DND-41 (cell line): ENCODE results near the gene PAQR6.

Experiments used
- ATAC-seq: fragments of 200-7000 bp; cut with Tn5 transposase; 3 replicates; pipeline ENCODE4 v1.9.1; 2021; ENCODE audit warnings: low read depth; ENCODE audit not compliant: insufficient read depth
- DNase-seq: peaks from one replicate; pipeline ENCODE4 v3.0.0-alpha.2; 2020
- H2AFZ ChIP-seq: 2 replicates; pipeline ENCODE4 v1.6.0; 2012; ENCODE audit warnings: low read depth, low read length
- H3K27ac ChIP-seq: 2 replicates; pipeline ENCODE4 v1.5.1; 2012; ENCODE audit warnings: low read length, inconsistent platforms
- H3K27me3 ChIP-seq: fragments of 200-600 bp; sonication (generic); 2 replicates; pipeline ENCODE4 v1.6.0; 2012; ENCODE audit warnings: low read length, mild to moderate bottlenecking, inconsistent platforms; ENCODE audit not compliant: insufficient read depth, poor library complexity
- H3K36me3 ChIP-seq: 2 replicates; pipeline ENCODE4 v1.5.1; 2012; ENCODE audit warnings: low read length, inconsistent platforms; ENCODE audit not compliant: insufficient read depth
- H3K4me1 ChIP-seq: 2 replicates; pipeline ENCODE4 v1.5.1; 2012; ENCODE audit warnings: mild to moderate bottlenecking, low read length; ENCODE audit not compliant: insufficient read depth
- H3K4me2 ChIP-seq: 2 replicates; pipeline ENCODE4 v1.6.0; 2012; ENCODE audit warnings: mild to moderate bottlenecking, moderate library complexity, low read length, inconsistent platforms; ENCODE audit not compliant: insufficient read depth
- H3K4me3 ChIP-seq, 2 experiments: fragments of 200-600 bp in 1 of 2; shearing (Covaris generic) in 1 of 2; 2 replicates each; pipeline ENCODE4 v1.5.1; 2012 to 2016; ENCODE audit warnings: inconsistent platforms in 2 of 2, low read length in 2 of 2, mild to moderate bottlenecking in 2 of 2, low read depth in 1 of 2, moderate library complexity in 1 of 2
- H3K79me2 ChIP-seq: 2 replicates; pipeline ENCODE4 v1.6.0; 2012; ENCODE audit warnings: low read length, inconsistent platforms; ENCODE audit not compliant: insufficient read depth
- H3K9ac ChIP-seq: 2 replicates; pipeline ENCODE4 v1.6.0; 2012; ENCODE audit warnings: low read depth, mild to moderate bottlenecking, inconsistent platforms, low read length, moderate library complexity
- H3K9me3 ChIP-seq: 2 replicates; pipeline ENCODE4 v1.5.1; 2012; ENCODE audit warnings: low read length, moderate library complexity, mild to moderate bottlenecking, inconsistent platforms; ENCODE audit not compliant: insufficient read depth, severe bottlenecking
- H4K20me1 ChIP-seq: 2 replicates; pipeline ENCODE4 v1.6.0; 2012; ENCODE audit warnings: low read length; ENCODE audit not compliant: insufficient read depth
- CTCF ChIP-seq: IDR thresholded peaks from 2 replicates; pipeline ENCODE4 v1.5.1; 2012; ENCODE audit warnings: borderline replicate concordance, low read length, moderate library complexity, mild to moderate bottlenecking; ENCODE audit not compliant: poor library complexity, severe bottlenecking; ENCODE audit errors: extremely low read depth
- EZH2 ChIP-seq: IDR thresholded peaks from 3 replicates; pipeline ENCODE4 v1.6.1; 2012; ENCODE audit warnings: borderline replicate concordance, low read depth, mild to moderate bottlenecking, moderate library complexity, low read length, inconsistent platforms; ENCODE audit not compliant: severe bottlenecking

PAQR6 gene

GRCh38 chr1:156212833-156213643, 34.8 kb downstream of the PAQR6 start, which contains the start of gene PMF1:
Gene PMF1, plus strand, starts transcription at chr1:156213007. Its CDS starts 9 bp downstream, at chr1:156213016.
- peak; percentile 97 for DNase-seq
- ATAC-seq: peak; percentile 97
- Histone ChIP-seq H2AFZ (peak within 1 kb of the TSS; percentile 94), H3K4me1 (peaks cover 23% of the 10 kb centered on the region), H3K4me2 (peak within 1 kb of the TSS; percentile 88), H3K79me2 (peaks cover 35% of the 10 kb centered on the region), H3K36me3 (peaks cover 42% of the 10 kb centered on the region), H3K4me3 (peak within 1 kb of the TSS; percentile 59 to 75), H3K9me3 (no peaks in the 10 kb centered on the region), H3K27ac (peak within 1 kb of the TSS; percentile 99), H4K20me1 (no peaks in the 10 kb centered on the region; the same call in 1 of the 2 replicates), H3K27me3 (no peaks in the 10 kb centered on the region), H3K9ac (peak within 1 kb of the TSS; percentile 78)
- TF ChIP-seq CTCF: no peak
- no peak for TF ChIP-seq EZH2

DNA sequence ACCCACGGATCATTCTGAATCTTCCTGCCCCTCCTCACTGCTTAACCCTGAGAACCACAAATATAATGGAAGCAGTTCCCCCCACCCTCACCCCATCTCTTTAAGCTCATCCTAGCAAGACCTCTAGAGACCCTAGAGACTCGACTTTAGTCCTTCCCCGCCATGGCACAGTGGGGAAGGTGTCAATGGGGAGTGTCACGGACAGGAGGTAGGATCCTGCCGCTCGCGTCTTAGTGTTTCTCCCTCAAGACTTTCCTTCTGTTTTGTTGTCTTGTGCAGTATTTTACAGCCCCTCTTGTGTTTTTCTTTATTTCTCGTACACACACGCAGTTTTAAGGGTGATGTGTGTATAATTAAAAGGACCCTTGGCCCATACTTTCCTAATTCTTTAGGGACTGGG, 35.7 kb downstream of the PAQR6 start:
- Histone ChIP-seq H3K9me3 (no peaks in the 10 kb centered on the region), H3K79me2 (peaks cover 30% of the 10 kb centered on the region), H3K36me3 (peaks cover 49% of the 10 kb centered on the region), H2AFZ (peak overlapping the region; percentile 69), H3K4me2 (peak overlapping the region; percentile 88), H3K4me3 (peak overlapping the region; percentile 59 to 75; a peak in 3 of 4 replicates), H3K27ac (peak overlapping the region; percentile 99), H4K20me1 (no peaks in the 10 kb centered on the region), H3K9ac (peak overlapping the region; percentile 78), H3K4me1 (peaks cover 23% of the 10 kb centered on the region), H3K27me3 (no peaks in the 10 kb centered on the region)
- ATAC-seq: no peak
- DNase-seq: no peak
- TF ChIP-seq EZH2 (no peak), CTCF (no peak)

GRCh38 chr1:156211243-156211642, 36.6 kb downstream of the PAQR6 start:
- ATAC-seq: no peak
- Histone ChIP-seq H3K9me3 (no peaks in the 10 kb centered on the region), H3K79me2 (peaks cover 29% of the 10 kb centered on the region), H3K4me1 (peaks cover 23% of the 10 kb centered on the region), H3K27ac (no peak overlapping the region), H3K4me3 (no peak overlapping the region), H3K4me2 (no peak overlapping the region), H4K20me1 (no peaks in the 10 kb centered on the region), H3K27me3 (no peaks in the 10 kb centered on the region), H3K36me3 (peaks cover 57% of the 10 kb centered on the region), H2AFZ (no peak overlapping the region), H3K9ac (no peak overlapping the region)
- no peak for DNase-seq
- TF ChIP-seq EZH2: no peak

DNA sequence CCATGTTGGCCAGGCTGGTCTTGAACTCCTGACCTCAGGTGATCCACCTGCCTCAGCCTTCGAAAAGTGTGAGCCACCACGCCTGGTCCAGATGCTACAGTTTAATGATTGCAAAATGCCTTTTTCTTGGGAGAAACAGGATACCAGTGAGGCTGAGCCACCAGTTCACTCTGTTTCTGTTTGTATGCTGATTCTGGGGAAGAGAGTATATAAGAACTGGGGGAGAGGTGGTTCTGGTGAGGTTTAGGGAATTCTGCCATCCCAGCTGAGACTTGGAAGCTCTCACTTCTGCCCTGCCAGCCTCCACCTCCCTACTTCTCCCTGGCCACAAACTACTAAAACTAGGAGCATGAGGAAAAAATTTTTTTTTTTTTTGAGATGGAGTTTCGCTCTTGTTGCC, 43.2 kb downstream of the PAQR6 start:
- Histone ChIP-seq H3K4me2 (no peak overlapping the region), H3K9ac (no peak overlapping the region), H3K27ac (no peak overlapping the region), H3K36me3 (peaks cover 73% of the 10 kb centered on the region), H3K9me3 (no peaks in the 10 kb centered on the region), H3K4me1 (no peaks in the 10 kb centered on the region), H3K27me3 (no peaks in the 10 kb centered on the region), H3K4me3 (no peak overlapping the region), H4K20me1 (peaks cover 3% of the 10 kb centered on the region; the same call in 1 of the 2 replicates), H2AFZ (no peak overlapping the region), H3K79me2 (peaks cover 27% of the 10 kb centered on the region)
- TF ChIP-seq EZH2 (no peak), CTCF (no peak)
- ATAC-seq: no peak
- no peak for DNase-seq
